ENCODE results near the gene PF4V1.

GRCh38 chr4:73810191-73810590 lies 42.9 kb upstream of the PF4V1 start:
- no peak for TF ChIP-seq CTCF (IDR thresholded peaks at IDR 0.05; ENCODE audit: borderline replicate concordance, extremely low read depth, low read length, poor library complexity, severe bottlenecking)
- TF ChIP-seq EZH2 (IDR thresholded peaks at IDR 0.05; ENCODE audit: borderline replicate concordance, low read depth, low read length, severe bottlenecking) = no peak
